Esophagus muscularis mucosa (tissue), 4 donors: ENCODE results near the gene PARD3B.

Source experiments
- EP300 ChIP-seq: sonication (generic); formaldehyde crosslinking; IDR thresholded peaks from one replicate; pipeline ENCODE4 v1.6.1; 2017; ENCODE audit warnings: antibody characterized with exemption
- POLR2A ChIP-seq: fragments of 450-650 bp; IDR thresholded peaks from one replicate; pipeline ENCODE4 v1.6.1; 2017; ENCODE audit warnings: antibody characterized with exemption, moderate library complexity, mild to moderate bottlenecking, low read depth
- POLR2AphosphoS5 ChIP-seq, 2 donors: sonication (generic); formaldehyde crosslinking; IDR thresholded peaks; one replicate each; pipeline ENCODE4 v1.6.1; 2017; ENCODE audit warnings: antibody characterized with exemption in 2 of 2
- TF ChIP-seq, protein P1 (sequence below), 3 experiments: fragments of 200-600 bp in 2 of 3; fragments of 450-650 bp in 1 of 3; sonication (generic) in 2 of 3; IDR thresholded peaks; one replicate each; pipeline ENCODE4 v1.5.1; 2017 to 2019; ENCODE audit warnings: antibody characterized with exemption in 3 of 3, mild to moderate bottlenecking in 2 of 3, moderate library complexity in 1 of 3

DNA sequence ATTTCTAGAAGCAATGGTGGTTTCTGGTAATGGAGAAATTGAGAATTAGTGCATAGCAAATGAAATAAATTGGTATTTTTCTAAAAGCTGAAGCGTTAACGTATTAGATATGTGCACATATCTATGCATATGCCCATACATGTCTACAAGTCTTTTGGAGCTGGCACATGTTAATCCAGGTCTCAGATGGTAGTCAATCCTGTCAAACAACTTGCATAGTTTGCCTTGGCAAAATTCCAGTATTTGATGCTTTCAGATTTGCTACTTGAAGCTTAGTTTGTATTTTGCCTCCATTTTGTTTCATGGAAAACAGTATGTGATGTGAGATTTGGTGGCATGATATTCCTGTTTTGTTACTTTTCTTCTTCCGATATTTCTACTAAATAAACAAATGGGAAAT lies 304.6 kb downstream of the PARD3B start:
- TF ChIP-seq, protein P1, sequence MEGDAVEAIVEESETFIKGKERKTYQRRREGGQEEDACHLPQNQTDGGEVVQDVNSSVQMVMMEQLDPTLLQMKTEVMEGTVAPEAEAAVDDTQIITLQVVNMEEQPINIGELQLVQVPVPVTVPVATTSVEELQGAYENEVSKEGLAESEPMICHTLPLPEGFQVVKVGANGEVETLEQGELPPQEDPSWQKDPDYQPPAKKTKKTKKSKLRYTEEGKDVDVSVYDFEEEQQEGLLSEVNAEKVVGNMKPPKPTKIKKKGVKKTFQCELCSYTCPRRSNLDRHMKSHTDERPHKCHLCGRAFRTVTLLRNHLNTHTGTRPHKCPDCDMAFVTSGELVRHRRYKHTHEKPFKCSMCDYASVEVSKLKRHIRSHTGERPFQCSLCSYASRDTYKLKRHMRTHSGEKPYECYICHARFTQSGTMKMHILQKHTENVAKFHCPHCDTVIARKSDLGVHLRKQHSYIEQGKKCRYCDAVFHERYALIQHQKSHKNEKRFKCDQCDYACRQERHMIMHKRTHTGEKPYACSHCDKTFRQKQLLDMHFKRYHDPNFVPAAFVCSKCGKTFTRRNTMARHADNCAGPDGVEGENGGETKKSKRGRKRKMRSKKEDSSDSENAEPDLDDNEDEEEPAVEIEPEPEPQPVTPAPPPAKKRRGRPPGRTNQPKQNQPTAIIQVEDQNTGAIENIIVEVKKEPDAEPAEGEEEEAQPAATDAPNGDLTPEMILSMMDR (IDR thresholded peaks at IDR 0.05) = no peak
- TF ChIP-seq POLR2A = no peak
- no peak for TF ChIP-seq POLR2AphosphoS5 (IDR thresholded peaks at IDR 0.05)
- TF ChIP-seq EP300 = no peak
